Epithelial cell of proximal tubule (primary cell): Measurements from ENCODE around the gene CTRB1. TPM values are rescaled to one million over a fixed set of nuclear protein-coding genes. Genes with fewer than 3 reads are reported as not detected.

Experiments
- DNase-seq: peaks from one replicate; pipeline ENCODE4 v3.0.0-alpha.2; 2011; ENCODE audit warnings: low read depth
- H3K4me3 ChIP-seq: 2 replicates; pipeline ENCODE4 v1.5.1; 2011; ENCODE audit warnings: low read depth, mild to moderate bottlenecking, low read length
- CTCF ChIP-seq: conservative IDR thresholded peaks from 2 replicates; pipeline ENCODE4 v1.5.1; 2012; ENCODE audit warnings: low read depth, mild to moderate bottlenecking, low read length
- total RNA-seq: library from RNA; depleted of rRNA; stranded (reverse); fragments of >200 nt; gene quantifications from 2 replicates; pipeline ENCODE4 v1.2.3, GENCODE V29; 2015

The CTRB1 gene
- total RNA-seq, 1 donor from 2014 or later = not detected

GRCh38 chr16:75188832-75189477 is 29.8 kb upstream of the CTRB1 start:
- TF ChIP-seq CTCF = no peak
- DNase-seq = no peak

DNA sequence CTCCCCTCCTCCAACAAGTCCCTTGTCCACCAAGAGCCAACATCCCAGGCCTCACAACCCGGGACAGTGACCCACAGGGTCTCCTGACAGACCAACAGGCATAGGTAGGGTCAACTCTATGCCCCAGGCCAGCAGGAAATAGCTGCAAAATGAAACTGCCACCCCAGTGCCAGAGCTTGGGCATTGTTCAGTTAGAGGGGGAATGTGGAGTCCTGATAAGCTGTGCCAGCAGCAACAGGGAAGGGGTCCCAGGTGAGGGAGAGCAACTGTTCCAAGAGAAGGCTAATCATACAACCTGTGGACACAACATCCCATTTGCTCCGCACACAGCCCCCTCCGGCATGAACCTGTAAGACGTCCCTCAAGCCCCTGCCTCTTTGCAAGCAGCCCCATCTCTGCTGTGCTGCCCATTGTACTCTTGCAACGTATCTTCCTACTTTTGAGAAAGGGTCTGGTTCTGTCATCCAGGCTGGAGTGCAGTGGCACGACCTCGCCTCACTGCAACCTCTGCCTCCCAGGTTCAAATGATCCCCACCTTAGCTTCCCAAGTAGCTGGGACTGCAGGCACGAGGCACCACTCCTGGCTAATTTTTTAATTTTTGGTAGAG is 29.0 kb upstream of the CTRB1 start:
- TF ChIP-seq CTCF = no peak
- no peak overlapping the region for H3K4me3 ChIP-seq
- no peak for DNase-seq

More at GRCh38 chr16:75188832-75189477, 29.8 kb upstream of the CTRB1 start:
- H3K4me3 ChIP-seq = no peak overlapping the region

GRCh38 chr16:75192606-75193264 is 26.1 kb upstream of the CTRB1 start:
- no peak for TF ChIP-seq CTCF
- no peak for DNase-seq
- no peak overlapping the region for H3K4me3 ChIP-seq

DNA sequence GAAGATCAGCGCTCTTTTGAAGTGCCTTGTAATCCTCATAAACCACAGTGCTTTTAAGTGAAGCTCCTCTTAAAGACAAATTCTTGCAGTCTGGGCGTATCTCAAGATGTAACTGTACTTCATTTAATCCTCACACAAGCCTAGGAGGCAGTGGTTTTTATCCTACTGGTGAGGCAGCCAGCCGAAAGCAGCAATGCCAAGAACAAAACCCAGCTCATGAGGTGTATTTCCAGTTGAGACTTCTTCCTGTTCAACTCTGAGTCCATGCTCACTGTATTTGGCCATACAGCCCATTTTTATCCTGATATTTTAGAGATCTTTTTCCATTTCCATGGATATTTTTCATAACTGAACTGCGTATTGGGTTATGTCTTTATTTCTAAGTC is 25.5 kb upstream of the CTRB1 start:
- H3K4me3 ChIP-seq = no peak overlapping the region
- DNase-seq = no peak
- no peak for TF ChIP-seq CTCF

DNA sequence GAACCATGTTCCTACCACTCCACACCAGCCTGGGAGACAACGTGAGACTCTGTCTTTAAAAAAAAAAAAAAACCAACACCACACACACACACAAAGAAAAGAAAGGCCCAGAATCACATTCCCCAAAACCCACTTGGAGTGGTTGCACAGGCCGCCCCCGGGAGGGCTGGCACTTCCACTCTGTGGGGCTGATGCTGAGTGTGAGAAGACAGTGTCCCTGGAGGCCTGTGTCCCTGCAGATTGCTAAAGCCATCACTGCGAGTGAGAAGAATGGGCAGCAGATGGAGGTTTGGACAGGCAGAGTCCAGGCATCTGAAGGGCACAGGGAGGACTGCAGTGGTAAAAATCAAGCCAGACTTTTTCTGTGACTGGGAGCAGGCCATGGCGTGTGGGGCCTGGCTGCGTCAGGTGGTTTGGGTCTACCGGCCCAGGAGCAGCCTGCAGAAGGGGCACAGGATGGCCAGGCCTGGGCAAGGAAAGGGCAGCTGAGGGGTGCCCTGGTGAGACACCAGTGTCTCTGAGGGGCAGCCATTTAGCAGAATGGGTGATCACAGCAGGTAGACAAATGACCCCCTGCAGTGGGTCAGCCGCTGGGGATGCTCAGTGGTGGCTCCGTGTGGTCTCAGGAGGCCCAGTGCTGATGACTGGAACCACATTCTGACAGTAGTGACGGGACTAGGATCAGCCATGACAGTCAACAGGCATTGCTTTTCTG is 24.9 kb upstream of the CTRB1 start:
- DNase-seq = no peak
- no peak for TF ChIP-seq CTCF
- no peak overlapping the region for H3K4me3 ChIP-seq

GRCh38 chr16:75195811-75196790 is 22.7 kb upstream of the CTRB1 start:
- DNase-seq = no peak
- H3K4me3 ChIP-seq = no peak overlapping the region
- no peak for TF ChIP-seq CTCF
